Tibial artery (tissue), 4 donors: ENCODE measurements around the gene TMEM132C.

ENCODE experiments used
- DNase-seq, 2 donors: peaks; one replicate each; pipeline ENCODE4 v3.0.0-alpha.2; 2019
- H3K27ac ChIP-seq, 2 donors: fragments of 200-600 bp; sonication (generic) in 1 of 2; 1 replicate in 1 of 2; 2 replicates in 1 of 2; pipeline ENCODE4 v1.5.1; 2018 to 2019; ENCODE audit warnings: mild to moderate bottlenecking in 1 of 2
- H3K27me3 ChIP-seq, 2 donors: fragments of 200-600 bp; sonication (generic) in 1 of 2; one replicate each; pipeline versions ENCODE4 v1.5.1 to v1.6.0; 2016 to 2019
- H3K36me3 ChIP-seq, 3 donors: fragments of 200-600 bp; sonication (generic) in 2 of 3; one replicate each; pipeline ENCODE4 v1.5.1; 2016 to 2019; ENCODE audit warnings: mild to moderate bottlenecking in 2 of 3
- H3K4me1 ChIP-seq, 4 donors: fragments of 200-600 bp; sonication (generic) in 2 of 4; 1 replicate in 3 of 4; 2 replicates in 1 of 4; pipeline ENCODE4 v1.5.1; 2016 to 2019
- H3K4me3 ChIP-seq, 2 donors: fragments of 200-600 bp; sonication (generic) in 1 of 2; 1 replicate in 1 of 2; 2 replicates in 1 of 2; pipeline ENCODE4 v1.5.1; 2018 to 2019; ENCODE audit warnings: mild to moderate bottlenecking in 2 of 2
- H3K9me3 ChIP-seq, 3 donors: fragments of 200-600 bp; sonication (generic) in 1 of 3; one replicate each; pipeline ENCODE4 v1.5.1; 2016 to 2019
- CTCF ChIP-seq, 2 experiments: fragments of 200-600 bp in 1 of 2; fragments of 450-650 bp in 1 of 2; IDR thresholded peaks; one replicate each; pipeline ENCODE4 v1.5.1; 2017 to 2019; ENCODE audit warnings: antibody characterized with exemption in 2 of 2, mild to moderate bottlenecking in 1 of 2, moderate library complexity in 1 of 2
- intact Hi-C: fragments of 100-400 bp; cut with DNase I; formaldehyde crosslinking; loops from one replicate; pipeline ENCODE4 v1.15.0; 2023; ENCODE audit warnings: low total_unique reads

TMEM132C gene

GRCh38 chr12:128507470-128507869 lies 240.5 kb downstream of the TMEM132C start:
- H3K27me3 ChIP-seq: no peaks in the 10 kb centered on the region
- no peak for DNase-seq
- no peak for TF ChIP-seq CTCF (IDR thresholded peaks at IDR 0.05)
- no peaks in the 10 kb centered on the region for H3K36me3 ChIP-seq
- intact Hi-C loops: no loop called here
- no peak overlapping the region for H3K27ac ChIP-seq
- no peak overlapping the region for H3K4me3 ChIP-seq
- H3K4me1 ChIP-seq: no peaks in the 10 kb centered on the region
- peaks cover 0 to 19% (median 5%) of the 10 kb centered on the region in 3 donors for H3K9me3 ChIP-seq

GRCh38 chr12:128509170-128509569 lies 242.2 kb downstream of the TMEM132C start:
- H3K27me3 ChIP-seq: no peaks in the 10 kb centered on the region
- DNase-seq: no peak
- no peak overlapping the region for H3K27ac ChIP-seq
- H3K36me3 ChIP-seq: no peaks in the 10 kb centered on the region
- no peak for TF ChIP-seq CTCF (IDR thresholded peaks at IDR 0.05)
- H3K4me1 ChIP-seq: no peaks in the 10 kb centered on the region
- peaks cover 0 to 16% (median 5%) of the 10 kb centered on the region in 3 donors for H3K9me3 ChIP-seq
- intact Hi-C loops: no loop called here
- no peak overlapping the region for H3K4me3 ChIP-seq

- DNase-seq: no peak
- no peak for TF ChIP-seq CTCF (IDR thresholded peaks at IDR 0.05)
- H3K9me3 ChIP-seq: peaks cover 0 to 8% (median 5%) of the 10 kb centered on the region in 3 donors
- no peaks in the 10 kb centered on the region for H3K36me3 ChIP-seq
- H3K4me3 ChIP-seq: no peak overlapping the region
- H3K4me1 ChIP-seq: no peaks in the 10 kb centered on the region
- H3K27ac ChIP-seq: no peak overlapping the region
- intact Hi-C loops: no loop called here
- no peaks in the 10 kb centered on the region for H3K27me3 ChIP-seq
Observed at GRCh38 chr12:128510511-128510910, 243.5 kb downstream of the TMEM132C start.

GRCh38 chr12:128513331-128513730 lies 246.4 kb downstream of the TMEM132C start:
- TF ChIP-seq CTCF (IDR thresholded peaks at IDR 0.05): no peak
- Histone ChIP-seq H3K9me3 (peaks cover 0 to 5% (median 4%) of the 10 kb centered on the region in 3 donors), H3K27ac (no peak overlapping the region), H3K27me3 (no peaks in the 10 kb centered on the region), H3K4me3 (no peak overlapping the region), H3K4me1 (no peaks in the 10 kb centered on the region), H3K36me3 (no peaks in the 10 kb centered on the region)
- no peak for DNase-seq
- intact Hi-C loops: no loop called here

- Histone ChIP-seq H3K27me3 (no peaks in the 10 kb centered on the region), H3K4me3 (no peak overlapping the region), H3K36me3 (no peaks in the 10 kb centered on the region), H3K4me1 (no peaks in the 10 kb centered on the region), H3K9me3 (peaks cover 0 to 5% (median 4%) of the 10 kb centered on the region in 3 donors), H3K27ac (no peak overlapping the region)
- intact Hi-C loops: no loop called here
- TF ChIP-seq CTCF (IDR thresholded peaks at IDR 0.05): no peak
- no peak for DNase-seq
Observed at GRCh38 chr12:128513831-128514230, 246.9 kb downstream of the TMEM132C start.

GRCh38 chr12:128518644-128519043 lies 251.7 kb downstream of the TMEM132C start:
- H3K36me3 ChIP-seq: no peaks in the 10 kb centered on the region
- TF ChIP-seq CTCF (IDR thresholded peaks at IDR 0.05): no peak
- H3K4me1 ChIP-seq: no peaks in the 10 kb centered on the region
- no peak overlapping the region for H3K27ac ChIP-seq
- H3K4me3 ChIP-seq: no peak overlapping the region
- peaks cover 0 to 3% (median 0%) of the 10 kb centered on the region in 3 donors for H3K9me3 ChIP-seq
- no peaks in the 10 kb centered on the region for H3K27me3 ChIP-seq
- no peak for DNase-seq
- intact Hi-C loops: no loop called here
